ENCODE results near the gene VTA1. TPM values are rescaled to one million over a fixed set of nuclear protein-coding genes. Genes with fewer than 3 reads are reported as not detected.

Gene VTA1
- polyA plus RNA-seq, 1 donor (not counting 4 experiments of a cell fraction or from before 2014, with no cell fraction given) = 97.4 TPM

- no peaks in the 10 kb centered on the region for H3K9me1 ChIP-seq (ENCODE audit: control insufficient read depth, extremely low read depth, insufficient read depth, low read length)
- no peak overlapping the region for H3K4me3 ChIP-seq (ENCODE audit: control insufficient read depth in 2 of 3, extremely low read depth in 1 of 3, insufficient read depth in 2 of 3, low read depth in 1 of 3, low read length in 3 of 3)
- H3K27me3 ChIP-seq (ENCODE audit: control insufficient read depth, extremely low read depth, insufficient read depth, low read length) = no peaks in the 10 kb centered on the region
- H3K36me3 ChIP-seq (ENCODE audit: control insufficient read depth in 2 of 2, extremely low read depth in 1 of 2, insufficient read depth in 2 of 2, low read length in 2 of 2) = no peaks in the 10 kb centered on the region
- H4K20me1 ChIP-seq (ENCODE audit: control insufficient read depth, extremely low read depth, insufficient read depth, low read length) = no peaks in the 10 kb centered on the region
- no peak overlapping the region for H3K9ac ChIP-seq (ENCODE audit: control insufficient read depth, extremely low read depth, insufficient read depth, low read length)
- no peaks in the 10 kb centered on the region for H3K9me3 ChIP-seq (ENCODE audit: control insufficient read depth, low read depth, low read length)
- dilution Hi-C loops (cut with MboI; ENCODE audit: extremely low pct_ligation_motif_present, low sequenced_read_pairs) = no loop called here
- H2AFZ ChIP-seq (ENCODE audit: control insufficient read depth, low read length) = no peak overlapping the region
- no peak overlapping the region for H3K4me2 ChIP-seq (ENCODE audit: control insufficient read depth, extremely low read depth, insufficient read depth, low read depth, low read length)
- FAIRE-seq (no peak), DNase-seq (ENCODE audit: low read depth, low spot score) (no peak)
- no peaks in the 10 kb centered on the region for H3K4me1 ChIP-seq (ENCODE audit: control insufficient read depth, extremely low read depth, insufficient read depth, low read length)
- H3K27ac ChIP-seq (ENCODE audit: control insufficient read depth, insufficient read depth, low read length) = no peak overlapping the region
- no peaks in the 10 kb centered on the region for H3K79me2 ChIP-seq (ENCODE audit: control insufficient read depth, insufficient read depth, low read length)
- no peak for TF ChIP-seq CTCF (optimal IDR thresholded peaks at IDR 0.05 in 1 of 3, IDR thresholded peaks at IDR 0.05 in 1 of 3, conservative IDR thresholded peaks at IDR 0.05 in 1 of 3; ENCODE audit: extremely low read depth in 1 of 3, insufficient read depth in 2 of 3, low read length in 3 of 3)
- no peak for TF ChIP-seq EZH2 (IDR thresholded peaks at IDR 0.05; ENCODE audit: low read length)
These were observed 94.0 kb downstream of the VTA1 start for GRCh38 chr6:142241061-142241460.

- Histone ChIP-seq H3K9ac (ENCODE audit: control insufficient read depth, extremely low read depth, insufficient read depth, low read length) (no peak overlapping the region), H3K27me3 (ENCODE audit: control insufficient read depth, extremely low read depth, insufficient read depth, low read length) (no peaks in the 10 kb centered on the region), H3K4me3 (ENCODE audit: control insufficient read depth in 2 of 3, extremely low read depth in 1 of 3, insufficient read depth in 2 of 3, low read depth in 1 of 3, low read length in 3 of 3) (no peak overlapping the region), H3K9me1 (ENCODE audit: control insufficient read depth, extremely low read depth, insufficient read depth, low read length) (no peaks in the 10 kb centered on the region), H3K4me2 (ENCODE audit: control insufficient read depth, extremely low read depth, insufficient read depth, low read depth, low read length) (no peak overlapping the region), H3K27ac (ENCODE audit: control insufficient read depth, insufficient read depth, low read length) (no peak overlapping the region), H3K36me3 (ENCODE audit: control insufficient read depth in 2 of 2, extremely low read depth in 1 of 2, insufficient read depth in 2 of 2, low read length in 2 of 2) (no peaks in the 10 kb centered on the region), H3K9me3 (ENCODE audit: control insufficient read depth, low read depth, low read length) (no peaks in the 10 kb centered on the region), H3K79me2 (ENCODE audit: control insufficient read depth, insufficient read depth, low read length) (no peaks in the 10 kb centered on the region), H3K4me1 (ENCODE audit: control insufficient read depth, extremely low read depth, insufficient read depth, low read length) (no peaks in the 10 kb centered on the region), H4K20me1 (ENCODE audit: control insufficient read depth, extremely low read depth, insufficient read depth, low read length) (no peaks in the 10 kb centered on the region), H2AFZ (ENCODE audit: control insufficient read depth, low read length) (no peak overlapping the region)
- DNase-seq (ENCODE audit: low read depth, low spot score) (no peak), FAIRE-seq (no peak)
- TF ChIP-seq EZH2 (IDR thresholded peaks at IDR 0.05; ENCODE audit: low read length) (no peak), CTCF (optimal IDR thresholded peaks at IDR 0.05 in 1 of 3, IDR thresholded peaks at IDR 0.05 in 1 of 3, conservative IDR thresholded peaks at IDR 0.05 in 1 of 3; ENCODE audit: extremely low read depth in 1 of 3, insufficient read depth in 2 of 3, low read length in 3 of 3) (no peak)
- dilution Hi-C loops (cut with MboI; ENCODE audit: extremely low pct_ligation_motif_present, low sequenced_read_pairs) = no loop called here
These were observed 95.2 kb downstream of the VTA1 start for GRCh38 chr6:142242269-142242668.
